Mesothelial cell of epicardium (in vitro differentiated cells): Measurements from ENCODE around the gene AKAP5. TPM values are rescaled to one million over a fixed set of nuclear protein-coding genes. Genes with fewer than 3 reads are reported as not detected.

Experiments
- DNase-seq, 2 experiments: peaks; one replicate each; pipeline ENCODE4 v3.0.0; 2021; ENCODE audit warnings: low spot score in 2 of 2; ENCODE audit not compliant: unreplicated experiment in 2 of 2
- H3K27ac Mint-ChIP-seq: 2 replicates; pipeline ENCODE4 v1.8.0; 2021; ENCODE audit warnings: mixed read lengths
- H3K27me3 Mint-ChIP-seq: 2 replicates; pipeline ENCODE4 v1.8.0; 2021; ENCODE audit warnings: low read depth, mixed read lengths
- H3K36me3 Mint-ChIP-seq: 2 replicates; pipeline ENCODE4 v1.8.0; 2021; ENCODE audit warnings: mixed read lengths
- H3K4me1 Mint-ChIP-seq: 2 replicates; pipeline ENCODE4 v1.8.0; 2021; ENCODE audit warnings: mixed read lengths
- H3K4me3 Mint-ChIP-seq: 2 replicates; pipeline ENCODE4 v1.8.0; 2021; ENCODE audit warnings: mild to moderate bottlenecking, moderate library complexity, mixed read lengths
- H3K9me3 Mint-ChIP-seq: 2 replicates; pipeline ENCODE4 v1.8.0; 2021; ENCODE audit warnings: mixed read lengths
- total RNA-seq: library from RNA; stranded (reverse); gene quantifications from 3 replicates; pipeline ENCODE4 v1.2.1, GENCODE V29; 2021
- TF ChIP-seq, protein P1 (sequence below): fragments of 200-600 bp; sonication (generic); IDR thresholded peaks from one replicate; pipeline ENCODE4 v1.5.0; 2021; ENCODE audit warnings: antibody characterized with exemption; ENCODE audit not compliant: unreplicated experiment

The AKAP5 gene
- total RNA-seq, 1 donor from 2014 or later: 2.1 TPM

DNA sequence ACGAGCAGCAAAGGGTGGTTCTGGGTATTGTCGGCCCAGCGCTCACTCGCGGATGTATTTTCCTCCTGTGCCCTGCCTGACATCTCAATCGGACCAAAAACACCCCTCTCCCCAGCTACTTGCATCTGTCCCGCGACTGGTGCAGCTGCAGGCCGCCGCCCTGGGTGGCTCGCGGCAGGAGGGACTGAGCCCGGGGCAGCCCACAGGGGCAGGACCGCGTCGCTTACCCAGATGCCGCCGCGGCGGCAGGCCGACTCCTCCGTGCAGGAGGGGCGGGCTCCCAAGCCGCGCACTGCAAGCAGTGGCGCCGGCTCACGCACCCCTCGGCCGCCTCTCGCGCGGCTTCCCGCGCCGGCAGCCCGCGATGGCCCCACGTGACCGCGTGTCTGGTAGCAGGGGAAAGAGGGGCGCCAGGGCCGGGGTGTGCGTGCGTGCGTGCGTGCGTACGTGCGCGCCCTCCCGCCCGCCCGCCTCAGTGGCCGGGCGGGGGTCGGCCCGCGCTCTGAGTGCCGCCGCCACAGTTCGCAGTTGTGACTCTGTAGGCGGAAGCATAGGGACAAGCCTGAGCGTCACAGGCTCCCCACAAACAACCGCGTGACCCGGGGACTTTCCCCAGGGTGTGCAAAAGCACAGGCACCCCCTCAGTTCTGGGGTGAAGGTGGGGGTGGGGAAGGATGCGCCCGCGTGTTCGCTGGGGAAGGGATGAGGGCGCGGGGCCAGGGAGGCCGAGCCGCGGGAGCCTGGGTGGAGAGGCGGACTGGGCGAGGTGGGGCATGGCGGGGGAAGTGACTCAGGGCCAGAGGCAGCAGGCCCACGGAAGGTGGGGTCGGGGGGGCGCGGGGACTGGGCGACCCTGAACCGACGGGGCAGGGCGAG lies 38.4 kb downstream of the AKAP5 start, which contains the start of gene ZBTB25:
ZBTB25 (minus strand) TSS at position 405 of the 876 bp plus-strand sequence. CDS start 13,305 bp downstream, outside the sequence.
- DNase-seq: peak; percentile 90
- Mint-ChIP-seq H3K36me3 (no peaks in the 10 kb centered on the region), H3K4me3 (peak within 1 kb of the TSS; percentile 81), H3K27ac (peak within 1 kb of the TSS; percentile 100), H3K9me3 (no peaks in the 10 kb centered on the region), H3K27me3 (no peaks in the 10 kb centered on the region), H3K4me1 (peaks cover 59% of the 10 kb centered on the region)
- TF ChIP-seq, protein P1, sequence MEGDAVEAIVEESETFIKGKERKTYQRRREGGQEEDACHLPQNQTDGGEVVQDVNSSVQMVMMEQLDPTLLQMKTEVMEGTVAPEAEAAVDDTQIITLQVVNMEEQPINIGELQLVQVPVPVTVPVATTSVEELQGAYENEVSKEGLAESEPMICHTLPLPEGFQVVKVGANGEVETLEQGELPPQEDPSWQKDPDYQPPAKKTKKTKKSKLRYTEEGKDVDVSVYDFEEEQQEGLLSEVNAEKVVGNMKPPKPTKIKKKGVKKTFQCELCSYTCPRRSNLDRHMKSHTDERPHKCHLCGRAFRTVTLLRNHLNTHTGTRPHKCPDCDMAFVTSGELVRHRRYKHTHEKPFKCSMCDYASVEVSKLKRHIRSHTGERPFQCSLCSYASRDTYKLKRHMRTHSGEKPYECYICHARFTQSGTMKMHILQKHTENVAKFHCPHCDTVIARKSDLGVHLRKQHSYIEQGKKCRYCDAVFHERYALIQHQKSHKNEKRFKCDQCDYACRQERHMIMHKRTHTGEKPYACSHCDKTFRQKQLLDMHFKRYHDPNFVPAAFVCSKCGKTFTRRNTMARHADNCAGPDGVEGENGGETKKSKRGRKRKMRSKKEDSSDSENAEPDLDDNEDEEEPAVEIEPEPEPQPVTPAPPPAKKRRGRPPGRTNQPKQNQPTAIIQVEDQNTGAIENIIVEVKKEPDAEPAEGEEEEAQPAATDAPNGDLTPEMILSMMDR: no peak

DNA sequence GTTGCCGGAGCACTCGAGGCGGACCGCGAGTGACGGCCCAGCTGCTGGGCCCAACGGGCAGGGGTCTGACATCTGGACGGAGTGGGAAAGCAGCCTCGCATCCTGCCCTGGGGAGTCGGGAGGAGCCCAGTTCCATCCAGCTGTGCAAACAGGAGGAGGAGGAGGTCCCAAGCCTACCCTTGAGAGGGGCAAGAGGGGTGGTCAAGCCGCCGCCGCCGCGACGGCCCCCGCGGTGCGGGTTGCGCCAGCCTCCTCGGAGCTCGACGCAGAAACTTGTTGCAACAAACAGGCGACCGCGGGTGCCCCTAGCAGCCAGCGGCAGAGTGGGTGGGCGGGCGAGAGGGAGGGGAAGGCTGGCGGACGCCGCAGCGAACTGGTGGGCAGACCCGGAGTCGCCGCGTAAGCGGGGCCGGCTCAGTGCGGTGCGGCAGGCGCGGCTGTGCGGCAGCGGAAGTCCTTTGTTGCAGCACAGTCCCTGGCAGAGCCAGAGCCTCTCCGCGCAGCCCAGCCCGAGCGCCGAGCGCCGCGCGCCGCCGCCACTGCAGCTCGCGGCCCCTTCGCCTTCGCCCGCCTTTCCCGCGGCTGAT lies 39.1 kb downstream of the AKAP5 start, which contains the start of gene ZBTB1:
ZBTB1 (plus strand) TSS at position 461 of the 587 bp plus-strand sequence. CDS start 16,735 bp downstream, outside the sequence.
- H3K27ac Mint-ChIP-seq: peak within 1 kb of the TSS; percentile 100
- no peaks in the 10 kb centered on the region for H3K36me3 Mint-ChIP-seq
- H3K4me3 Mint-ChIP-seq: peak within 1 kb of the TSS; percentile 81
- peaks cover 65% of the 10 kb centered on the region for H3K4me1 Mint-ChIP-seq
- DNase-seq: peak; percentile 62 to 78
- TF ChIP-seq, protein P1: no peak
- H3K27me3 Mint-ChIP-seq: no peaks in the 10 kb centered on the region
- no peaks in the 10 kb centered on the region for H3K9me3 Mint-ChIP-seq

DNA sequence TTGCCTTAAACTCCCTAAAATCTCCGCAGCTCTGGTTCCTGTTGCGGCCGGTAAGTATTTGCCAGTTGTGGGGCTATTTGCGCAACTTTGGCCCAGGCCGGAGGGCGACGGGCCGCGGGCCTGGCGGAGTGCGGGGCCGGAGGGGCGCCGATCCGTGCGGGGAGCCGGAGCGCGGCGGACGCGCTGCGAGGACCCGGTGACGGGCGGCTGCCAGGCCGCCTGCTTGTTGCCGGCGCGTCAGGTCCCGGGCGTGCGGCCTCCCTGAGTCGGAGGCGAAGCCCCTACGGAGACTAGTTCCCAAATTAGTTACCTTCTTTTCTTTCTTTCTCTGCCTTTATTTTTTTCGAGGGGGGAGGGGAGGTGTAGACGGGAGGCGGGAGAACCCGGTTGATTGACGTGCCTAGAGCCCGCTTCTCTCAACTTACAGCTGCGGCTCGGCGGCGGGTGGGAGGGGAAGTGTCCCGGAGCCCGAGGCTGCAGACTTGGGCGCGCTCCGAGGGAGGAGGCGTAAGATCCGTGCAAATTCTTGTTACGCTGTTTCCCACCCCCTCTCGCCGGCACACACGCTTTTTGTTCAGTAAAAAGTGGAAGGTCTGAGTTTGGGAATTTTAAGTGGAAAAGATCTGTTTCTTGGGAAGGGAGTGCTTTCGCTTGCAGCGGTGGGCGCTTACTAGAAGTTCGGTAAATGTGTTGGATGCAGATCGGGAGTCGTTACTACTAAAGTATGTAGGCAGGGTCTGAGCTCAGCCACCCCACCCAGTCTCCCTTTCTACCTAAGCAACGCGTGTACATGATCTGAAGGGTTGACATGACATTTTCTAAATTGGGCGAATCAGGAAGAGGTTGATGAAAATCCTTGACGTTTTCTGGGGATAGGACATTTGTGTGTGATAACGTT lies 39.8 kb downstream of the AKAP5 start:
- Mint-ChIP-seq H3K9me3 (no peaks in the 10 kb centered on the region), H3K4me1 (peaks cover 62% of the 10 kb centered on the region), H3K36me3 (no peaks in the 10 kb centered on the region), H3K27ac (peak overlapping the region; percentile 93), H3K27me3 (no peaks in the 10 kb centered on the region), H3K4me3 (peak overlapping the region; percentile 81)
- DNase-seq: peak; percentile 73 to 80
- TF ChIP-seq, protein P1: no peak

DNA sequence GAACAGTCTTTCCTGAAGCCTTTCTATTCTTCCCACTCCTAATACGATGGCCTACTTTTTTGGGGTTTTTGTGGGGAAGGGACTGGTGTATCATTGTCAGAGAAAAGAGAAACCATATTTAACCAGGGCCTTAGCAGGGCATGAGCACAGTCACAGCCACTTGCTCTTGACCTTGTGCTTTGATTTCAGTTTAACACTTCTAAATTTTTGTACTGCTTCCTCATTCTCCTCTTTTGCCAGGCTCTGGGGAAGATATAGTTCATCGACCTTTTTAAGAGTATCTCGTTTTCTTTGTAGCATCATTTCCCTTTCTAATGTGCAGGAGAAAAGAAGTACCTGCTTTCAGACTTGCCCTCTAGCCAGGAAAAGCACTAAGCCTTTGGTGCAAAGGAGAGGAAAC lies 41.4 kb downstream of the AKAP5 start:
- H3K27me3 Mint-ChIP-seq: no peaks in the 10 kb centered on the region
- H3K27ac Mint-ChIP-seq: peak overlapping the region; percentile 53
- H3K9me3 Mint-ChIP-seq: no peaks in the 10 kb centered on the region
- no peak for DNase-seq
- H3K4me3 Mint-ChIP-seq: peak overlapping the region; percentile 81
- peaks cover 67% of the 10 kb centered on the region for H3K4me1 Mint-ChIP-seq
- no peaks in the 10 kb centered on the region for H3K36me3 Mint-ChIP-seq
- TF ChIP-seq, protein P1: no peak
